ENCODE results near the gene PHIP.

PHIP gene

DNA sequence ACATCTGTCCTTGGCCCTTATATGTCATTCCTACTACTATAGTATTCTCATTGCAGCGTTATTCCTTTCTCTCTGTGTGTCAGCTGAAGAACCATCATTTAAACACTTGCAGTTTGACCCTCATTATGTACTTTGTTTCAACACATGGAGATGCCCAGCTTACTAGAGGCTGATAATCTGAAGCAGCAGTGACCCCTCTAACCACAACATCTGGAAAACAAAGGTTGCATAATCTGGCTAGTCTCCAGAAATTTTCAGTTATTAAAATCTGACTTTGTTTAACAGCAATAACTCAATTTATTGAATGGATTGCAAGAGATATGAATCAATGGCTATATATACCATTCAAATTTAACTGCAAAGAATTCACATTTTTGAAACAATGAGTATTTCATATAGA is 6.6 kb upstream of the PHIP start:
- Histone ChIP-seq H3K27me3 (no peaks in the 10 kb centered on the region), H3K36me3 (no peaks in the 10 kb centered on the region), H3K4me1 (no peaks in the 10 kb centered on the region; the same call in 1 of the 2 replicates), H3K9me3 (no peaks in the 10 kb centered on the region), H3K4me3 (ENCODE audit: low read depth, low read length) (no peak overlapping the region)
- DNase-seq, result no peak
- TF ChIP-seq, protein P1, sequence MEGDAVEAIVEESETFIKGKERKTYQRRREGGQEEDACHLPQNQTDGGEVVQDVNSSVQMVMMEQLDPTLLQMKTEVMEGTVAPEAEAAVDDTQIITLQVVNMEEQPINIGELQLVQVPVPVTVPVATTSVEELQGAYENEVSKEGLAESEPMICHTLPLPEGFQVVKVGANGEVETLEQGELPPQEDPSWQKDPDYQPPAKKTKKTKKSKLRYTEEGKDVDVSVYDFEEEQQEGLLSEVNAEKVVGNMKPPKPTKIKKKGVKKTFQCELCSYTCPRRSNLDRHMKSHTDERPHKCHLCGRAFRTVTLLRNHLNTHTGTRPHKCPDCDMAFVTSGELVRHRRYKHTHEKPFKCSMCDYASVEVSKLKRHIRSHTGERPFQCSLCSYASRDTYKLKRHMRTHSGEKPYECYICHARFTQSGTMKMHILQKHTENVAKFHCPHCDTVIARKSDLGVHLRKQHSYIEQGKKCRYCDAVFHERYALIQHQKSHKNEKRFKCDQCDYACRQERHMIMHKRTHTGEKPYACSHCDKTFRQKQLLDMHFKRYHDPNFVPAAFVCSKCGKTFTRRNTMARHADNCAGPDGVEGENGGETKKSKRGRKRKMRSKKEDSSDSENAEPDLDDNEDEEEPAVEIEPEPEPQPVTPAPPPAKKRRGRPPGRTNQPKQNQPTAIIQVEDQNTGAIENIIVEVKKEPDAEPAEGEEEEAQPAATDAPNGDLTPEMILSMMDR (IDR thresholded peaks at IDR 0.05; ENCODE audit: low read depth, low read length), result no peak

DNA sequence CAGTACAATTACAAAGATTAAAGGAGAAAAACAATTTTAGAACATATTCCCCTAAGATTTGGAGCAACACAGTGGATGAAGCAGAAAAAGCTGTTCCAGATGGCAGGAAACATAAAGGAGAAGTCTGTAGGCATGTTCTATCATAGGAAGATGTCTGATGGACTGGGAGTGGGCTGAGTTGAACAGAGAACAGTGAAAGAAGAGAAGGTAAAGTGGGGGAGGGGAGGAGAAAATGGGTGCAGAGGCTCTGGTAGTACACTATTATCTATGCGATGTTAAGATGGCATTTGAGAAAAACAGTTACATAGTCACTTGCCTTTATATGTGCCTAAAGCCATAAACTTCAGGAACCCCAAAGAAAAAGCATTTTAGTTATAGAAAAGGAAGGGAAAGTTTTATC is 4.2 kb upstream of the PHIP start:
- no peaks in the 10 kb centered on the region for H3K36me3 ChIP-seq
- no peak overlapping the region for H3K4me3 ChIP-seq (ENCODE audit: low read depth, low read length)
- no peak for DNase-seq
- no peaks in the 10 kb centered on the region for H3K27me3 ChIP-seq
- no peaks in the 10 kb centered on the region; the same call in 1 of the 2 replicates for H3K4me1 ChIP-seq
- TF ChIP-seq, protein P1 (IDR thresholded peaks at IDR 0.05; ENCODE audit: low read depth, low read length), result no peak
- no peaks in the 10 kb centered on the region for H3K9me3 ChIP-seq

DNA sequence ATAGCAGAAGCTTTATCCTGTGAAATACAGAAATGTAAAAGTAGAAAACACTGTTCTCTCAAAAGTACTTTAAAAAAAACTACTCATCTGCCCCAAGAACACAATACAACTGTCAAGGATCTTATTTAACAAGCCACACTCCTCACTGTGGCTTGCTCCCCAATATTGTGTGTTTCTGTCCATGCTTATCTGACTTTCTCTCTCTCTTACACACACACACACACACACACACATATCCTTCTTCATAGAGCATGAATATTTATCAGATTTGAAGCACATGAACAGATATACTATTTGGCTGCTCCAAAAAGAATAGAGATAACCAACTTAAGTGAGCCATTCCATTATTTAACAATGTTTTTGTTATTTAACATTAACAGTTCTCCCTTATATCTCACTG is 3.6 kb upstream of the PHIP start:
- H3K4me1 ChIP-seq, result no peaks in the 10 kb centered on the region; the same call in 1 of the 2 replicates

GRCh38 chr6:79079561-79080041 is 1.5 kb upstream of the PHIP start:
- DNase-seq, result no peak
- Histone ChIP-seq H3K4me3 (ENCODE audit: low read depth, low read length) (peak overlapping the region; percentile 84), H3K27me3 (no peaks in the 10 kb centered on the region), H3K36me3 (peaks cover 7% of the 10 kb centered on the region; the same call in 1 of the 2 replicates), H3K9me3 (no peaks in the 10 kb centered on the region), H3K4me1 (no peaks in the 10 kb centered on the region; the same call in 1 of the 2 replicates)
- TF ChIP-seq, protein P1 (IDR thresholded peaks at IDR 0.05; ENCODE audit: low read depth, low read length), result no peak

More for the DNA sequence above, 3.6 kb upstream of the PHIP start:
- no peaks in the 10 kb centered on the region for H3K9me3 ChIP-seq
- TF ChIP-seq, protein P1 (IDR thresholded peaks at IDR 0.05; ENCODE audit: low read depth, low read length), result no peak
- DNase-seq, result no peak
- no peaks in the 10 kb centered on the region for H3K36me3 ChIP-seq
- H3K4me3 ChIP-seq (ENCODE audit: low read depth, low read length), result no peak overlapping the region
- H3K27me3 ChIP-seq, result no peaks in the 10 kb centered on the region

- TF ChIP-seq, protein P1 (IDR thresholded peaks at IDR 0.05; ENCODE audit: low read depth, low read length), result no peak
- peak; percentile 52 for DNase-seq
- Histone ChIP-seq H3K36me3 (peaks cover 11% of the 10 kb centered on the region), H3K9me3 (no peaks in the 10 kb centered on the region), H3K4me1 (no peaks in the 10 kb centered on the region; the same call in 1 of the 2 replicates), H3K27me3 (no peaks in the 10 kb centered on the region), H3K4me3 (ENCODE audit: low read depth, low read length) (peak overlapping the region; percentile 84)
Measured at GRCh38 chr6:79077715-79078074, 359 bp downstream of the PHIP start.

DNA sequence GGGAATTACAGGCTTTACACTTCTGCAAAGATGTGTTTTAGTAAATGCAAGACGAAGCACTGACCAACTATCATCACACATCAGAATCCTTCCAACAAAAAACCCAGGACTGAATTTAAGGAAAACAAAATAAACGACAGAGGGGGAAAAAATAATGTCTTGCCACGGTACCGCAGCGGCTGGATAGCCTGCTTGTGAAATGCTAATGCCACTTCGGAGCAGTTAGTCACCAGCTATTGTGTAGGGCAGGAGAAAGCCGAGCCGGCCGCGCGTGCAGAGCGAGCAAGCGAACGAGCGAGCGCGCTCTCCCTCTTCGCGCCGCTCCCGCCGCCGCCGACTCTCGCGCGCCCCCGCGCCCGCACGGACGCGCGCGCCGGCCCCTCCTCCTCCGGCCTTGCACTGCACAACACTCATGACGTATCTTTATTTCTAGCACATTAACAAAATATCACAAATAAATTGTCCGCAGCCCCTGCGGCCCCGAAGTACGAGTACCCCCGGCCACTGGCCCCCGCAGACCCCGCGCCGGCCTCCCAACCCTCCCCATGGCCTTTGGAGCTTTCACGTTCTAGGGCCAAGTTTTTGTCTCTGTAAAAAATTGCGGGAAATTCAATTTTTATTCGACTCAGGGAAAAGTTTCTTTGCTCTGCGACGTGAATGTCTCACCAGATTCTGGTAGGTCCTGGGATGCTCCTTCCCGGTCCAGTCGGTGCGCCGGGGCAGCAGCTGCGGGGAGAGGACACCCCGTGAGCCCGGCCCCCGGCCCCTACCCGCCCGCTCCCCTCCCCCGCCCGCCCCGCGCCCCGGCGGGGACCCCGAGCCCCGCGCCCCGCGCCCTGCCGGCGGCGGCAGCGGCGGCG is 1.0 kb downstream of the PHIP start:
- peaks cover 15% of the 10 kb centered on the region for H3K36me3 ChIP-seq
- TF ChIP-seq, protein P1 (IDR thresholded peaks at IDR 0.05; ENCODE audit: low read depth, low read length), result no peak
- peak overlapping the region; percentile 86 for H3K4me3 ChIP-seq (ENCODE audit: low read depth, low read length)
- no peaks in the 10 kb centered on the region for H3K4me1 ChIP-seq
- DNase-seq, result peak; percentile 90
- H3K27me3 ChIP-seq, result no peaks in the 10 kb centered on the region
- H3K9me3 ChIP-seq, result no peaks in the 10 kb centered on the region

Data from BE2C (cell line).